GM23338 (cell line): ENCODE data around the gene HDC. TPM values are rescaled to one million over a fixed set of nuclear protein-coding genes. Genes with fewer than 3 reads are reported as not detected.

Source experiments
- ATAC-seq: fragments of 200-7000 bp; cut with Tn5 transposase; 3 replicates; pipeline ENCODE4 v1.9.1; 2020
- DNase-seq: peaks from one replicate; pipeline ENCODE4 v3.0.0-alpha.2; 2015; ENCODE audit warnings: low spot score
- H2AFZ ChIP-seq: fragments of 200-600 bp; sonication (generic); 2 replicates; pipeline ENCODE4 v1.8.0; 2016; ENCODE audit warnings: antibody characterized with exemption, mild to moderate bottlenecking, moderate library complexity
- H3F3A ChIP-seq: fragments of 200-600 bp; sonication (generic); replicated peaks from 2 replicates; pipeline ENCODE4 v1.8.0; 2017; ENCODE audit warnings: antibody characterized with exemption, mixed run types, low read depth
- H3K27ac ChIP-seq: fragments of 200-600 bp; sonication (generic); 2 replicates; pipeline ENCODE4 v1.6.1; 2016; ENCODE audit warnings: low read depth
- H3K27me3 ChIP-seq: fragments of 200-600 bp; sonication (generic); 2 replicates; pipeline ENCODE4 v1.8.0; 2016; ENCODE audit warnings: mild to moderate bottlenecking, mixed run types, moderate library complexity; ENCODE audit not compliant: insufficient read depth
- H3K36me3 ChIP-seq: fragments of 200-600 bp; sonication (generic); 2 replicates; pipeline ENCODE4 v1.8.0; 2016; ENCODE audit warnings: mild to moderate bottlenecking; ENCODE audit not compliant: insufficient read depth
- H3K4me1 ChIP-seq: fragments of 200-600 bp; sonication (generic); 2 replicates; pipeline ENCODE4 v1.8.0; 2016; ENCODE audit warnings: mild to moderate bottlenecking, moderate library complexity; ENCODE audit not compliant: insufficient read depth
- H3K4me2 ChIP-seq: fragments of 200-600 bp; sonication (generic); 2 replicates; pipeline ENCODE4 v1.7.1; 2017; ENCODE audit warnings: mixed run types
- H3K4me3 ChIP-seq: fragments of 200-600 bp; sonication (generic); 2 replicates; pipeline ENCODE4 v1.6.1; 2016; ENCODE audit warnings: mixed run types
- H3K79me2 ChIP-seq: fragments of 200-600 bp; sonication (generic); replicated peaks from 2 replicates; pipeline ENCODE4 v1.8.0; 2017; ENCODE audit warnings: mild to moderate bottlenecking; ENCODE audit not compliant: insufficient read depth
- H3K9me2 ChIP-seq: fragments of 200-600 bp; sonication (generic); 2 replicates; pipeline ENCODE4 v1.8.0; 2017; ENCODE audit not compliant: insufficient read depth
- H4K20me1 ChIP-seq: fragments of 200-600 bp; sonication (generic); replicated peaks from 2 replicates; pipeline ENCODE4 v1.8.0; 2017; ENCODE audit warnings: mild to moderate bottlenecking; ENCODE audit not compliant: insufficient read depth
- H3K27ac Mint-ChIP-seq: 2 replicates; pipeline ENCODE4 v1.8.0; 2020; ENCODE audit warnings: inconsistent platforms, mild to moderate bottlenecking, moderate library complexity, mixed read lengths
- H3K27me3 Mint-ChIP-seq: 3 replicates; pipeline ENCODE4 v1.8.0; 2022; ENCODE audit warnings: low read depth, mild to moderate bottlenecking, moderate library complexity, mixed read lengths, inconsistent platforms; ENCODE audit not compliant: insufficient read depth, poor library complexity
- H3K36me3 Mint-ChIP-seq: 3 replicates; pipeline ENCODE4 v1.8.0; 2021; ENCODE audit warnings: low read depth, mild to moderate bottlenecking, inconsistent platforms, moderate library complexity, mixed read lengths
- H3K4me1 Mint-ChIP-seq: 3 replicates; pipeline ENCODE4 v1.8.0; 2020; ENCODE audit warnings: mild to moderate bottlenecking, inconsistent platforms, mixed read lengths
- H3K4me3 Mint-ChIP-seq: 3 replicates; pipeline ENCODE4 v1.8.0; 2021; ENCODE audit warnings: moderate library complexity, mild to moderate bottlenecking, inconsistent platforms, mixed read lengths
- H3K9me3 Mint-ChIP-seq: 3 replicates; pipeline ENCODE4 v1.8.0; 2020; ENCODE audit warnings: moderate library complexity, mild to moderate bottlenecking, inconsistent platforms, mixed read lengths
- EZH2 ChIP-seq: fragments of 200-600 bp; sonication (generic); IDR thresholded peaks from one replicate; pipeline ENCODE4 v1.8.0; 2017; ENCODE audit warnings: antibody characterized with exemption, mild to moderate bottlenecking, low read depth; ENCODE audit not compliant: unreplicated experiment
- EZH2phosphoT487 ChIP-seq: fragments of 200-600 bp; sonication (generic); IDR thresholded peaks from one replicate; pipeline ENCODE4 v1.8.1; 2018; ENCODE audit warnings: antibody characterized with exemption; ENCODE audit not compliant: unreplicated experiment
- JUNB ChIP-seq: IDR thresholded peaks from one replicate; pipeline ENCODE4 v1.6.1; 2016; ENCODE audit warnings: antibody characterized with exemption; ENCODE audit not compliant: unreplicated experiment
- NANOG ChIP-seq: IDR thresholded peaks from 2 replicates; pipeline ENCODE4 v1.6.1; 2016; ENCODE audit warnings: antibody characterized with exemption, borderline replicate concordance
- POLR2AphosphoS5 ChIP-seq: IDR thresholded peaks from 2 replicates; pipeline ENCODE4 v1.6.1; 2016; ENCODE audit warnings: antibody characterized with exemption, low read depth
- ZNF114 ChIP-seq: fragments of 250-450 bp; sonication (Bioruptor Pico); IDR thresholded peaks from 2 replicates; pipeline ENCODE4 v1.5.0; 2020; ENCODE audit warnings: mild to moderate bottlenecking, moderate library complexity
- ZNF331 ChIP-seq: fragments of 250-450 bp; sonication (Bioruptor Pico); IDR thresholded peaks from 2 replicates; pipeline ENCODE4 v1.5.0; 2020; ENCODE audit warnings: low read depth, mild to moderate bottlenecking, moderate library complexity
- polyA plus RNA-seq: library from polyadenylated mRNA; unstranded; fragments of >200 nt; fragmentation: Nextera tagmentation; extraction: Ambion mirVana; gene quantifications from 2 replicates; pipeline ENCODE4 v1.2.1, GENCODE V29; 2016
- total RNA-seq: library from RNA; depleted of rRNA; stranded (reverse); fragments of >200 nt; shearing (Covaris generic); gene quantifications from 2 replicates; pipeline ENCODE4 v1.2.3, GENCODE V29; 2014
- TF ChIP-seq, protein P1 (sequence below): fragments of 250-450 bp; sonication (Bioruptor Pico); IDR thresholded peaks from 2 replicates; pipeline ENCODE4 v1.5.0; 2020; ENCODE audit warnings: mild to moderate bottlenecking, moderate library complexity
- TF ChIP-seq, protein P2 (sequence below), 2 experiments: fragments of 200-600 bp in 1 of 2; sonication (generic) in 1 of 2; conservative IDR thresholded peaks; 2 replicates each; pipeline versions ENCODE4 v1.5.1 to v1.6.1; 2016 to 2017; ENCODE audit warnings: antibody characterized with exemption in 2 of 2, low read depth in 2 of 2, mild to moderate bottlenecking in 2 of 2, moderate library complexity in 1 of 2

The HDC gene
- total and polyA plus RNA-seq, 2 experiments from 2014 or later: not detected

DNA sequence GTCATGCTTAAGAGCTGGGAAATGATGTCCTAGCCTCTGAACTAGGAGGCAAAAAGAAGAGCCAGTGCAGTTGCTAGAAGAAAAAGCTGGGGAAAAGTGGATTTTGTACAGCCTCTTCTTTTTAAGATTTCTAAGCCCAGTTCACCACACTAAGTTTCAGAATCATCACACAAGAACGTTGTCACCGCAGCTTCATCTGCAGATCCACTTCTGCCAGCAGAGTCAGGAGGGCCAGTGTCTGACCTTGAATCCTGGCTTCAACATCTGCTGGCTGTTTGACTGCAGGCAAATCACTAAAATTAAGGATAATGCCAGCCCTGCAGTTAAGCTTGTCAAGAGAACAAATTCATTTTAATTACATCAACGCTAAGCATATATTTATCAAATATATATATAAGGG, 36.2 kb downstream of the HDC start (continued):
- TF ChIP-seq, protein P1, sequence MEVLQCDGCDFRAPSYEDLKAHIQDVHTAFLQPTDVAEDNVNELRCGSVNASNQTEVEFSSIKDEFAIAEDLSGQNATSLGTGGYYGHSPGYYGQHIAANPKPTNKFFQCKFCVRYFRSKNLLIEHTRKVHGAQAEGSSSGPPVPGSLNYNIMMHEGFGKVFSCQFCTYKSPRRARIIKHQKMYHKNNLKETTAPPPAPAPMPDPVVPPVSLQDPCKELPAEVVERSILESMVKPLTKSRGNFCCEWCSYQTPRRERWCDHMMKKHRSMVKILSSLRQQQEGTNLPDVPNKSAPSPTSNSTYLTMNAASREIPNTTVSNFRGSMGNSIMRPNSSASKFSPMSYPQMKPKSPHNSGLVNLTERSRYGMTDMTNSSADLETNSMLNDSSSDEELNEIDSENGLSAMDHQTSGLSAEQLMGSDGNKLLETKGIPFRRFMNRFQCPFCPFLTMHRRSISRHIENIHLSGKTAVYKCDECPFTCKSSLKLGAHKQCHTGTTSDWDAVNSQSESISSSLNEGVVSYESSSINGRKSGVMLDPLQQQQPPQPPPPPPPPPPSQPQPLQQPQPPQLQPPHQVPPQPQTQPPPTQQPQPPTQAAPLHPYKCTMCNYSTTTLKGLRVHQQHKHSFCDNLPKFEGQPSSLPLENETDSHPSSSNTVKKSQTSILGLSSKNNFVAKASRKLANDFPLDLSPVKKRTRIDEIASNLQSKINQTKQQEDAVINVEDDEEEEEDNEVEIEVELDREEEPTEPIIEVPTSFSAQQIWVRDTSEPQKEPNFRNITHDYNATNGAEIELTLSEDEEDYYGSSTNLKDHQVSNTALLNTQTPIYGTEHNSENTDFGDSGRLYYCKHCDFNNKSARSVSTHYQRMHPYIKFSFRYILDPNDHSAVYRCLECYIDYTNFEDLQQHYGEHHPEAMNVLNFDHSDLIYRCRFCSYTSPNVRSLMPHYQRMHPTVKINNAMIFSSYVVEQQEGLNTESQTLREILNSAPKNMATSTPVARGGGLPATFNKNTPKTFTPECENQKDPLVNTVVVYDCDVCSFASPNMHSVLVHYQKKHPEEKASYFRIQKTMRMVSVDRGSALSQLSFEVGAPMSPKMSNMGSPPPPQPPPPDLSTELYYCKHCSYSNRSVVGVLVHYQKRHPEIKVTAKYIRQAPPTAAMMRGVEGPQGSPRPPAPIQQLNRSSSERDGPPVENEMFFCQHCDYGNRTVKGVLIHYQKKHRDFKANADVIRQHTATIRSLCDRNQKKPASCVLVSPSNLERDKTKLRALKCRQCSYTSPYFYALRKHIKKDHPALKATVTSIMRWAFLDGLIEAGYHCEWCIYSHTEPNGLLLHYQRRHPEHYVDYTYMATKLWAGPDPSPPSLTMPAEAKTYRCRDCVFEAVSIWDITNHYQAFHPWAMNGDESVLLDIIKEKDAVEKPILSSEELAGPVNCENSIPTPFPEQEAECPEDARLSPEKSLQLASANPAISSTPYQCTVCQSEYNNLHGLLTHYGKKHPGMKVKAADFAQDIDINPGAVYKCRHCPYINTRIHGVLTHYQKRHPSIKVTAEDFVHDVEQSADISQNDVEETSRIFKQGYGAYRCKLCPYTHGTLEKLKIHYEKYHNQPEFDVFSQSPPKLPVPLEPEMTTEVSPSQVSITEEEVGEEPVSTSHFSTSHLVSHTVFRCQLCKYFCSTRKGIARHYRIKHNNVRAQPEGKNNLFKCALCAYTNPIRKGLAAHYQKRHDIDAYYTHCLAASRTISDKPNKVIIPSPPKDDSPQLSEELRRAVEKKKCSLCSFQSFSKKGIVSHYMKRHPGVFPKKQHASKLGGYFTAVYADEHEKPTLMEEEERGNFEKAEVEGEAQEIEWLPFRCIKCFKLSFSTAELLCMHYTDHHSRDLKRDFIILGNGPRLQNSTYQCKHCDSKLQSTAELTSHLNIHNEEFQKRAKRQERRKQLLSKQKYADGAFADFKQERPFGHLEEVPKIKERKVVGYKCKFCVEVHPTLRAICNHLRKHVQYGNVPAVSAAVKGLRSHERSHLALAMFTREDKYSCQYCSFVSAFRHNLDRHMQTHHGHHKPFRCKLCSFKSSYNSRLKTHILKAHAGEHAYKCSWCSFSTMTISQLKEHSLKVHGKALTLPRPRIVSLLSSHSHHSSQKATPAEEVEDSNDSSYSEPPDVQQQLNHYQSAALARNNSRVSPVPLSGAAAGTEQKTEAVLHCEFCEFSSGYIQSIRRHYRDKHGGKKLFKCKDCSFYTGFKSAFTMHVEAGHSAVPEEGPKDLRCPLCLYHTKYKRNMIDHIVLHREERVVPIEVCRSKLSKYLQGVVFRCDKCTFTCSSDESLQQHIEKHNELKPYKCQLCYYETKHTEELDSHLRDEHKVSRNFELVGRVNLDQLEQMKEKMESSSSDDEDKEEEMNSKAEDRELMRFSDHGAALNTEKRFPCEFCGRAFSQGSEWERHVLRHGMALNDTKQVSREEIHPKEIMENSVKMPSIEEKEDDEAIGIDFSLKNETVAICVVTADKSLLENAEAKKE: no peak
- no peak for TF ChIP-seq EZH2
- no peak for TF ChIP-seq NANOG
- TF ChIP-seq, protein P2, sequence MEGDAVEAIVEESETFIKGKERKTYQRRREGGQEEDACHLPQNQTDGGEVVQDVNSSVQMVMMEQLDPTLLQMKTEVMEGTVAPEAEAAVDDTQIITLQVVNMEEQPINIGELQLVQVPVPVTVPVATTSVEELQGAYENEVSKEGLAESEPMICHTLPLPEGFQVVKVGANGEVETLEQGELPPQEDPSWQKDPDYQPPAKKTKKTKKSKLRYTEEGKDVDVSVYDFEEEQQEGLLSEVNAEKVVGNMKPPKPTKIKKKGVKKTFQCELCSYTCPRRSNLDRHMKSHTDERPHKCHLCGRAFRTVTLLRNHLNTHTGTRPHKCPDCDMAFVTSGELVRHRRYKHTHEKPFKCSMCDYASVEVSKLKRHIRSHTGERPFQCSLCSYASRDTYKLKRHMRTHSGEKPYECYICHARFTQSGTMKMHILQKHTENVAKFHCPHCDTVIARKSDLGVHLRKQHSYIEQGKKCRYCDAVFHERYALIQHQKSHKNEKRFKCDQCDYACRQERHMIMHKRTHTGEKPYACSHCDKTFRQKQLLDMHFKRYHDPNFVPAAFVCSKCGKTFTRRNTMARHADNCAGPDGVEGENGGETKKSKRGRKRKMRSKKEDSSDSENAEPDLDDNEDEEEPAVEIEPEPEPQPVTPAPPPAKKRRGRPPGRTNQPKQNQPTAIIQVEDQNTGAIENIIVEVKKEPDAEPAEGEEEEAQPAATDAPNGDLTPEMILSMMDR (conservative IDR thresholded peaks at IDR 0.05; ENCODE audit: low read depth in 2 of 2): no peak
- no peak for TF ChIP-seq POLR2AphosphoS5
- TF ChIP-seq JUNB: no peak
- no peak for TF ChIP-seq ZNF331 (CRISPR knock-in tag)
- TF ChIP-seq EZH2phosphoT487: no peak

DNA sequence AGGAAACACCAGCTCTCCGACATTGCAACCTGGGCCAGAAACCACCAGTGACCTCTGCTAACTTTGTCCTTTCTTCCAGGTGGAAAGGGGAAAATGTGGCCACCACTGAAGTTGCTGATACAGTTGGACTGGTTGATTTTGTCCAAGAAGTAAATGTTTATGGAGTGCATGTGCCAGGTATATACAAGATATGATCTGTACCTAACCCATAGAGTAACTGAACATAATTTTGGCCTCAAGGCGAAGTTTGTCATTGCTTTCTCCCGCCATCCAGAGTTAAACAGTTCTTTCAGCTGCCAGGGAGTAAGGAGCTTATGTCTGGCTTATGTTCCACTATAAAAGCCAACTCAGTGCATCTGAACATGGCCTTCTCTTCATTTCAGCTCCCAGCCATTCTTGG, 36.7 kb downstream of the HDC start:
- no peak overlapping the region for H3K4me3 Mint-ChIP-seq

More for the DNA sequence above, 36.7 kb downstream of the HDC start:
- Histone ChIP-seq H3K4me1 (no peaks in the 10 kb centered on the region), H3K36me3 (no peaks in the 10 kb centered on the region), H2AFZ (no peak overlapping the region), H3K9me2 (no peaks in the 10 kb centered on the region), H3K27me3 (no peaks in the 10 kb centered on the region), H4K20me1 (no peaks in the 10 kb centered on the region; the same call in 1 of the 2 replicates), H3K4me3 (no peak overlapping the region), H3K27ac (no peak overlapping the region), H3F3A (no peaks in the 10 kb centered on the region), H3K79me2 (no peaks in the 10 kb centered on the region), H3K4me2 (no peak overlapping the region)
- no peaks in the 10 kb centered on the region for H3K27me3 Mint-ChIP-seq
- no peak for TF ChIP-seq ZNF114 (CRISPR knock-in tag)
- TF ChIP-seq, protein P2 (conservative IDR thresholded peaks at IDR 0.05; ENCODE audit: low read depth in 2 of 2): no peak
- TF ChIP-seq JUNB: no peak
- TF ChIP-seq POLR2AphosphoS5: no peak
- no peak for TF ChIP-seq EZH2phosphoT487
- H3K9me3 Mint-ChIP-seq: no peaks in the 10 kb centered on the region
- H3K36me3 Mint-ChIP-seq: peaks cover 1% of the 10 kb centered on the region; the same call in 1 of the 3 replicates
- no peak overlapping the region for H3K27ac Mint-ChIP-seq
- no peaks in the 10 kb centered on the region for H3K4me1 Mint-ChIP-seq
- DNase-seq (no peak), ATAC-seq (no peak)
